Dedifferentiated amniotic fluid mesenchymal stem cell (primary cell): Measurements from ENCODE around the gene MAP2K3.
"Not testable (repeated sequence)": the region's sequence is repeated elsewhere in the genome, so short reads cannot be mapped to it uniquely, and the experiment has no call there.

Experiments used
- DNase-seq: peaks from one replicate; pipeline ENCODE4 v3.0.0-alpha.2; 2016; ENCODE audit errors: extremely low spot score

Gene MAP2K3

DNA sequence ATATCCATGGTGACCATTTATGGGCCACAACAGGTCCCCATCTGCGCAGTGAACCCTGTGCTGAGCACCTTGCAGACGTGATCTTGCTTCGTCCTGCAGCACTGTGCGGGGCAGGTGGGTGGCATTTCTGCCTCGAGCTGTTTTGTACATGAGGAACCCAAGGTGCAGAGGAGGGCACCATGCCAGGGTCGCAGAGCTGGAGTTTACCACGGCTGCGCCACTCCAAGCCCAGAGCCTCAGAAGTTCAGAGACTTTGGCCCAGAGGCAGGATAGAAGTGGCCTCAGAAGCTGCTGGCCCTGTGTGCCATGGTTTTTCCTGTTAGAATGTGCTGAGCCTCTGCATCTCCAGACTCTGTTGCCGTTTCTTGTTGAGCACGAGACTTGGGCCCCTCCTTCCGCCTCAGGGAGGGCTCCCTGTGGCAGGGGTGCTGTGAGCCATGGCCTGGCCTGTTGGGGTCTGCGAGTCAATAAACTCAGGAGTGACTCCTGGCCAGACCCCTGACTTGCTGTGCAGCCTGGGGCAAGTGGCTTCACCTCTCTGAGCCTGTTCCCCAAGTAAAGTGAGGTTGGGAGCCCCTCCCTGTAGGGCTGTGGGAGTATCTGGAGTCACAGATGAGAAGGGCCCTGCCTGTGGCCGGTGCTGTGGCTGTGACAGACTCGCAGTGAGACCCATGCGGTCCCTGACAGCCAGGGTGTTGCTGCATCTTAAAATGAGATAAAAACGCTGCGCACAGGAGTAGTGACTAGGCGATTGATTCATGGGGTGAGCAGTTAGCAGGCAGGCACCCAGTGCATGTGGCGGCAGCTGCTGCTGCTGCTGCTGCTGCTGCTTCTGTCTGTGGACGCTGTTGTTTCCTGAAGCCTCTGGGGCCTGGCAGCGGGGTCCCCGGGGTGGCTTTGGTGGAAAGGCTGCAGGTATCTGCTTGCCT, 11.8 kb downstream of the MAP2K3 start:
- no peak for DNase-seq

DNA sequence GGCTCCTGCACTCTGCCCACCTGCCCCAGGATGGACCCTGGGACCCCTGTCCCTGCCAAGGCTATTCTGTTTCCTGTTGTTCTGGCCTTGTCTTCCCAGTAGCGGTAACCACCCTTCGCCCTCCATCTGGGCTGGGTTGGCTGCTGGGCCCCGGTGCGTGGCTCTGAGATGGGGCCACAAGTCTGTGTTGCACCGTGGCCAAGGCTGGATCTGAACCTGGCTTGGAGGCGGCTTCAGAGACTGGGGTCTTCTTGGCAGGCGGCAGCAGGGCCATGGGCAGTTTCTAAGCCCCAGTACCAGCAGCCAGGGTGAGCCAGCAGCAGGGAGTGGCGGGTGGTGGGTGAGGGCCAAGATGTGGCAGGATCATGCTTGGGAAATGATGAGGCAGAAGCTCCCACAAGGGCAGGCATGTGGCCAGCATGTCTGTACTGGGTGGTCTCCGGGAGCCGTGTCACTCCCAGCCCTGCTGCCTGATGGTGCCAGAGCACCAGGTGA, 12.6 kb downstream of the MAP2K3 start:
- DNase-seq: no peak

- no peak for DNase-seq
These were observed 13.1 kb downstream of the MAP2K3 start for GRCh38 chr17:21297597-21297996.

GRCh38 chr17:21298056-21298982, 13.8 kb downstream of the MAP2K3 start:
- DNase-seq: no peak

GRCh38 chr17:21298983-21299519, 14.5 kb downstream of the MAP2K3 start:
- DNase-seq: no peak

- DNase-seq: no peak
These were observed 15.6 kb downstream of the MAP2K3 start for GRCh38 chr17:21299981-21300600.

- no peak for DNase-seq
These were observed 16.4 kb downstream of the MAP2K3 start for GRCh38 chr17:21300601-21301571.

- no peak for DNase-seq
These were observed 17.4 kb downstream of the MAP2K3 start for GRCh38 chr17:21301593-21302550.

- no peak for DNase-seq
These were observed 18.4 kb downstream of the MAP2K3 start for GRCh38 chr17:21302711-21303425.

- DNase-seq: no peak
These were observed 19.0 kb downstream of the MAP2K3 start for GRCh38 chr17:21303441-21304065.

DNA sequence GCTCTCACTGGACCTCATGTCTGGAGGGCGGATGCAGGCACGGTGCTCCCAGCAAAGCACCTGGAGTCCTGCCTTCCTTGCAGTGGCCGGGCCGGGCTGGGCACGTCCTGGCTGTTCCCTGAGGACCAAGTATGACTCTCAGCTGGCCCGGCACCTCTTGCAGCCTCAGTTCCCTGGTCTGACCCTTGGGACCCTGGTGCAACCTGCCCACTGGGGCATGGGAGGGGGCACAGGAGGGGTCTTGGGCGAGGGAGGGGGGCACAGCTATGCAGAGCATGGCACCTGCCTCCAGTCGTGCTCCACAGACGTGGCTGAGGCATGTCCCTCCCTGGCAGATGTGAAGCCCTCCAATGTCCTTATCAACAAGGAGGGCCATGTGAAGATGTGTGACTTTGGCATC, 19.6 kb downstream of the MAP2K3 start:
- DNase-seq: no peak

DNA sequence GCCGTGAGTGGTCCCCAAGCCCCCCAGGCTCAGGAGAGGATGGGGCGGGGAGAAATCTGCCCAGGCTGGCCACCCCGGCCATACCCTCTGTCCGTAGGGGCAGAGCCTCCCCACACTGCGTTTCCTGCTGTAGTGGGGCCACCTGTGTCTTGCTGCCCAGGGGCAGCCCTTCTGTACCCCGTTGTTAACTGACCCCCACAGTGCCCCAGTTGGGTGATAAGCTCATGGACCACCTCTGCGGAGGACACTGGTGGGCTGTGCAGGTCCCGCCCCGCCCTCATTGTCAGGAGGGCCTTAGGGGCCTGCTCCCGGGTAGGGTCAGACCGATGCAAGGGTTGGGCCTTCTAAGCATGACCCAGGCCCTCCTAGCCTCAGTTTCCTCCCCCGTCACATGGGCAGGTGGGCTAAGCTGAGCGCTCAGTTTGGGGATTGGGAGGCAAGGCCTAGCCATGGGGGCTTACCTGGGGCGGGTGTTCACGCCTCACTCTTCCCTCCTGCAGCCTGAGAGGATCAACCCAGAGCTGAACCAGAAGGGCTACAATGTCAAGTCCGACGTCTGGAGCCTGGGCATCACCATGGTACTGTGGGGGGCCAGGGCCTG, 20.1 kb downstream of the MAP2K3 start:
- DNase-seq: not testable (repeated sequence)

DNA sequence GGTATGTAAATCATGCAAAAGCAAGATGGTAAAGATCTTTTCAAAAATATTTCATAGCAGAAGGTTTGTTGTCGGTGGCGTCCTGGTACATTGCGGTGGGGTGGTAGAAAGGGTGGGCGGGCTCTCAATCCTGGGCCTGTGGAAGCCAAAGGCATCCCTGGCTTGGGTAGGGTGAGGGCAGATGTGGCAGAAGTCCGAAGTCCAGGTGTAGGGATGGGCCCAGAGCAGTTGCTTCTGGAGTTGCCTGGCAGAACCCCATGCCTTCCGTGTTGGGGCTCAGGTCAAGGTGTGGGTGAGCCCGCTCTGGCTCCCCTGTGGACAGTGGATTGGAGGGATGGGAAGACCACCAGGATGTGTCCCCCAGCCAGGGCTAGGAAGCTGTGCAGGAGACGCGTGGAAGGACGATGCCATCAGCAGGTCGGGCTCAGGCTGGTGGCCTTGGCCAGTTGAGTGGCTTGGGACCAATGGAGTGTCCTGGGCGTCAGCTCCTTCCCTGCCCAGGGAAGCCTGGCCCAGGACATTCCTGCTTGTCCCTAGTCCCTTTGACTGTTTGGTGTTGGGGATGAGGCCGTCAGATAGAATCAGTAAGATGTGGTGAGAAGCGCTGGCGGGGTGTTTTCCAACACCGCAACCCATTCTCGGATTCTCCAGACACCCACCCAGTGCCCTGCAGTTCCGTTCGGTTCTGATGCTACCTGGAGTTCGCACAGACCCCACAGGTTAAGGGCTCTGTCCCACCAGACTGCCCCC, 21.1 kb downstream of the MAP2K3 start:
- DNase-seq: not testable (repeated sequence)

- DNase-seq: not testable (repeated sequence)
These were observed 22.2 kb downstream of the MAP2K3 start for GRCh38 chr17:21306611-21307272.

- not testable (repeated sequence) for DNase-seq
These were observed 22.7 kb downstream of the MAP2K3 start for GRCh38 chr17:21307273-21307625.

DNA sequence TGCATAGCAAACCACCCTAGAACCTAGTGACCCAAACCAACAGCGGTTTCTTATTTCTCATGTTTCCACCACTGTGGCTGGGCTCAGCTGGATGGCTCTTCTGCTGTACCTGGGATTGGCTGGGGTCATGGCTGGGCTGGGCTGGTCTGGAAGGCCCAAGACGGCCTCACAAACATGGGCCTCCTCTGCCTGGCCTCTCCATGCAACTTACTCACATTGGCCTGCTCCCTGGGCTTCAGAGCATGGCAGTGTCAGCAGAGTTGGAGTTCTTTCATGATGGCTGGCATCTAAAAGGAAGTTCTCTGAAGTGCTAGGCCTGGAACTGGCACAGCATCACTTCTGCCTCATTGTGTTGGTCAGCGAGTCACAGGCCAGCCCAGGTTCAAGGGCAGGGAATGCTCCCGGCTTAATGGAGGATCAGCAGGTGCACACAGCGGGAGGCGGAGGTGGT, 24.4 kb downstream of the MAP2K3 start:
- DNase-seq: not testable (repeated sequence)
